Effector memory CD8-positive, alpha-beta T cell (primary cell): ENCODE measurements around the gene FEM1B.

ENCODE experiments used
- ATAC-seq: fragments of 150-1000 bp; cut with Tn5 transposase; replicated peaks from 2 replicates; pipeline ENCODE4 v1.10.0; 2021; ENCODE audit warnings: mild to moderate bottlenecking, moderate library complexity
- DNase-seq, 3 experiments: peaks; one replicate each; pipeline ENCODE4 v3.0.0; 2021
- H3K27ac Mint-ChIP-seq, 2 donors: one replicate each; pipeline ENCODE4 v1.8.0; 2022; ENCODE audit warnings: mild to moderate bottlenecking in 2 of 2, mixed read lengths in 2 of 2, moderate library complexity in 2 of 2
- H3K27me3 Mint-ChIP-seq, 2 donors: one replicate each; pipeline ENCODE4 v1.8.0; 2022; ENCODE audit warnings: mixed read lengths in 2 of 2
- H3K36me3 Mint-ChIP-seq: one replicate; pipeline ENCODE4 v1.8.0; 2022; ENCODE audit warnings: mild to moderate bottlenecking, moderate library complexity, mixed read lengths; ENCODE audit not compliant: insufficient read depth
- H3K4me1 Mint-ChIP-seq, 2 donors: one replicate each; pipeline ENCODE4 v1.8.0; 2022; ENCODE audit warnings: low read depth in 2 of 2, mixed read lengths in 2 of 2
- H3K4me3 Mint-ChIP-seq, 2 donors: one replicate each; pipeline ENCODE4 v1.8.0; 2022; ENCODE audit warnings: mild to moderate bottlenecking in 2 of 2, mixed read lengths in 2 of 2, moderate library complexity in 2 of 2
- H3K9me3 Mint-ChIP-seq, 2 donors: one replicate each; pipeline ENCODE4 v1.8.0; 2022; ENCODE audit warnings: mixed read lengths in 2 of 2

FEM1B gene

GRCh38 chr15:68281008-68281407 is 3.5 kb downstream of the FEM1B start:
- Mint-ChIP-seq H3K27ac (peak overlapping the region; percentile 70 to 100), H3K9me3 (peaks cover 0 to 9% of the 10 kb centered on the region in 2 donors), H3K27me3 (no peaks in the 10 kb centered on the region), H3K36me3 (peaks cover 46% of the 10 kb centered on the region), H3K4me1 (peaks cover 51 to 69% of the 10 kb centered on the region in 2 donors), H3K4me3 (peak overlapping the region; percentile 94 to 99)
- no peak for ATAC-seq
- DNase-seq = no peak

GRCh38 chr15:68283401-68283800 is 5.9 kb downstream of the FEM1B start:
- Mint-ChIP-seq H3K36me3 (peaks cover 44% of the 10 kb centered on the region), H3K4me1 (peaks cover 59 to 75% of the 10 kb centered on the region in 2 donors), H3K9me3 (no peaks in the 10 kb centered on the region), H3K4me3 (no peak overlapping the region), H3K27ac (no peak overlapping the region), H3K27me3 (no peaks in the 10 kb centered on the region)
- ATAC-seq = no peak
- DNase-seq = no peak

DNA sequence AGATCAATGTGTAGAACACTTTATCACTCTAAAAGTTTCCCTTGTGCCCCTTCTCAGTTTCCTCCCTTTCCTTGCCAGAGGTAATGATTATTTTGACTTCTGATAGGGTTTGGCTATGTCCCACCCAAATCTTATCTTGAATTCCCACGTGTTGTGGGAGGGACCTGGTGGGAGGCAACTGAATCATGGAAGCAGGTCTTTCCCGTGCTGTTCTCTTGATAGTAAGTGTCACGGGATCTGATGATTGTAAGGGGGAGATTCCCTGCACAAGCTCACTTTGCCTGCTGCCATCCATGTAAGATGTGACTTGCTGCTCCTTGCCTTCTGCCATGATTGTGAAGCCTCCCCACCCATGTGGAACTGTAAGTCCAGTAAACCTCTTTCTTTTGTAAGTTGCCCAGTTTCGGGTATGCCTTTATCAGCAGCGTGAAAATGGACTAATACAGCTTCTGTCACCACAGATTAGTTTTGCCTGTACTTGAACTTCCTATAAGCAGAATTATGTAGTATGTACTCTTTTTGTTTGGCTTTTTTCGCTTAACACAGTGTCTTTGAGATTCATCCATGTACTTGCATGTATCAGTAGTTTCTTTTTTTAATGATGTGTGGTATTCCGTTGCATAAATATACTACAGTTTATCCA is 7.2 kb downstream of the FEM1B start:
- no peak for DNase-seq
- H3K9me3 Mint-ChIP-seq = no peaks in the 10 kb centered on the region
- no peak for ATAC-seq
- no peaks in the 10 kb centered on the region for H3K27me3 Mint-ChIP-seq
- peak overlapping the region; percentile 39 to 49 for H3K4me3 Mint-ChIP-seq
- H3K4me1 Mint-ChIP-seq = peaks cover 60 to 73% of the 10 kb centered on the region in 2 donors
- peaks cover 34% of the 10 kb centered on the region for H3K36me3 Mint-ChIP-seq
- no peak overlapping the region for H3K27ac Mint-ChIP-seq

GRCh38 chr15:68285259-68285980 is 7.9 kb downstream of the FEM1B start:
- H3K4me3 Mint-ChIP-seq = peak overlapping the region; percentile 39 to 49
- H3K27ac Mint-ChIP-seq = peak overlapping the region in 1 of 2 donors; percentile 68

GRCh38 chr15:68286256-68286655 is 8.7 kb downstream of the FEM1B start:
- Mint-ChIP-seq H3K27ac (peak overlapping the region; percentile 36 to 68), H3K9me3 (no peaks in the 10 kb centered on the region), H3K4me3 (peak overlapping the region in 1 of 2 donors; percentile 49), H3K27me3 (no peaks in the 10 kb centered on the region), H3K4me1 (peaks cover 52 to 68% of the 10 kb centered on the region in 2 donors), H3K36me3 (peaks cover 46% of the 10 kb centered on the region)
- ATAC-seq (no peak), DNase-seq (no peak)

More at GRCh38 chr15:68285259-68285980, 7.9 kb downstream of the FEM1B start:
- no peaks in the 10 kb centered on the region for H3K27me3 Mint-ChIP-seq
- ATAC-seq (no peak), DNase-seq (no peak)
- peaks cover 53 to 71% of the 10 kb centered on the region in 2 donors for H3K4me1 Mint-ChIP-seq
- peaks cover 38% of the 10 kb centered on the region for H3K36me3 Mint-ChIP-seq
- H3K9me3 Mint-ChIP-seq = no peaks in the 10 kb centered on the region

DNA sequence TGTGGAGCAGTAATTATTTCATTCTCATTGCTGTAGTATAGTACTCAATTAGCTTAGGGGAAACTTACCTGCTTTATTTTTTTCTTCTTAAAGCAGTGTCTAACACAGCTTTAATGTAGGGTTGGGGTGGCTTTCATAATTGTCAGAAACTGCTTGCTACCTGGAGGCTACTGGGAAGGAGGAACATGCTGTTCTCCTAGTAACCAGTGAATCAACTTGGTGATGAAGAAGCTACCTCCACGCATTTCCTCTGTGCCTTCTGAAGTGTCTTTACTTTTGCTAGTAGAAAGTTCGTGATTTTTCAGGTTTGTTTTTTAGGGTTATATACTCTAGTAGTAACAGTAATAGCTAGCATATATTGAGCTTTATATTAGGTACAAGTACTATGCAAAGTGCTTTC is 11.5 kb downstream of the FEM1B start:
- H3K9me3 Mint-ChIP-seq = no peaks in the 10 kb centered on the region
- H3K4me1 Mint-ChIP-seq = peaks cover 46 to 69% of the 10 kb centered on the region in 2 donors
- no peak overlapping the region for H3K4me3 Mint-ChIP-seq
- H3K36me3 Mint-ChIP-seq = peaks cover 52% of the 10 kb centered on the region
- ATAC-seq (no peak), DNase-seq (no peak)
- H3K27ac Mint-ChIP-seq = peak overlapping the region in 1 of 2 donors; percentile 65
- no peaks in the 10 kb centered on the region for H3K27me3 Mint-ChIP-seq

- H3K36me3 Mint-ChIP-seq = peaks cover 46% of the 10 kb centered on the region
- peak overlapping the region in 1 of 2 donors; percentile 65 for H3K27ac Mint-ChIP-seq
- H3K27me3 Mint-ChIP-seq = no peaks in the 10 kb centered on the region
- no peak for DNase-seq
- H3K4me3 Mint-ChIP-seq = no peak overlapping the region
- H3K9me3 Mint-ChIP-seq = no peaks in the 10 kb centered on the region
- ATAC-seq = no peak
- peaks cover 42 to 69% of the 10 kb centered on the region in 2 donors for H3K4me1 Mint-ChIP-seq
Observed at GRCh38 chr15:68289621-68290352, 12.2 kb downstream of the FEM1B start.

DNA sequence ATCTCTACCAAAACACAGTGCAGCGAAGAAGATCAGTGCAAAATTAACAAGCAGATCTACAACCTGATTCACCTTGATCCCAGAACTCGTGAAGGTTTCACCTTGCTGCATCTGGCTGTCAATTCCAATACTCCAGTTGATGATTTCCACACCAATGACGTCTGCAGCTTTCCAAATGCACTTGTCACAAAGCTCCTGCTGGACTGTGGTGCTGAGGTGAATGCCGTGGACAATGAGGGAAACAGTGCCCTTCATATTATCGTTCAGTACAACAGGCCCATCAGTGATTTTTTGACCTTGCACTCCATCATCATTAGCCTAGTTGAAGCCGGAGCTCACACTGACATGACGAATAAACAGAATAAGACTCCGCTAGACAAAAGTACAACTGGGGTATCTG is 13.2 kb downstream of the FEM1B start:
- peaks cover 37% of the 10 kb centered on the region for H3K36me3 Mint-ChIP-seq
- no peak for DNase-seq
- H3K9me3 Mint-ChIP-seq = no peaks in the 10 kb centered on the region
- H3K4me1 Mint-ChIP-seq = peaks cover 34 to 60% of the 10 kb centered on the region in 2 donors
- no peak for ATAC-seq
- H3K27me3 Mint-ChIP-seq = no peaks in the 10 kb centered on the region
- no peak overlapping the region for H3K4me3 Mint-ChIP-seq
- H3K27ac Mint-ChIP-seq = peak overlapping the region in 1 of 2 donors; percentile 71

GRCh38 chr15:68292157-68292781 is 14.7 kb downstream of the FEM1B start:
- DNase-seq = no peak
- Mint-ChIP-seq H3K27ac (peak overlapping the region in 1 of 2 donors; percentile 71), H3K9me3 (no peaks in the 10 kb centered on the region), H3K4me1 (peaks cover 24 to 58% of the 10 kb centered on the region in 2 donors), H3K4me3 (no peak overlapping the region), H3K27me3 (no peaks in the 10 kb centered on the region), H3K36me3 (peaks cover 35% of the 10 kb centered on the region)
- peak; percentile 59 for ATAC-seq

DNA sequence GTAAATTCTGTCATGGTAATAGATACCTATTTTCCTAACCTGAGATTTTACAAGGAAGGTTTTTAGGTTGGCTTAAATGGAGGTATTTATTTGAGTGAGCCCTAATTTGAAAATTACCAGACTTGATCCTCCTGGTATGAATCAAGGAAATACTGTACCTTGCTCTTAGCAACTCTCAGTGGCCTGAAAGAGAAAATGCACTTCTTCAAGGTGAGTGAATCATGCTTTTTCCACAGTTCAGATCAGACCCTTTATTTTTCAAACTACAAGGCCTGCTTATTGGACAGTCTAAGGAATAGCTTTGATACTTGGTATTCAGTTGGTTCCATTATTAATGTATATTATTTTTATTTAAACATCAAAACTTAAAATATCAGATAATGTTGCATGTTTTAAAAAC is 15.4 kb downstream of the FEM1B start:
- H3K9me3 Mint-ChIP-seq = no peaks in the 10 kb centered on the region
- H3K27me3 Mint-ChIP-seq = no peaks in the 10 kb centered on the region
- peak overlapping the region in 1 of 2 donors; percentile 71 for H3K27ac Mint-ChIP-seq
- ATAC-seq (no peak), DNase-seq (no peak)
- peaks cover 18 to 53% of the 10 kb centered on the region in 2 donors for H3K4me1 Mint-ChIP-seq
- H3K36me3 Mint-ChIP-seq = peaks cover 31% of the 10 kb centered on the region
- H3K4me3 Mint-ChIP-seq = no peak overlapping the region

- no peak overlapping the region for H3K4me3 Mint-ChIP-seq
- ATAC-seq (no peak), DNase-seq (no peak)
- peak overlapping the region in 1 of 2 donors; percentile 8 for H3K27ac Mint-ChIP-seq
- peaks cover 8 to 48% of the 10 kb centered on the region in 2 donors for H3K4me1 Mint-ChIP-seq
- H3K36me3 Mint-ChIP-seq = peaks cover 27% of the 10 kb centered on the region
- H3K27me3 Mint-ChIP-seq = no peaks in the 10 kb centered on the region
- no peaks in the 10 kb centered on the region for H3K9me3 Mint-ChIP-seq
Observed at GRCh38 chr15:68295014-68295805, 17.7 kb downstream of the FEM1B start.

- H3K4me3 Mint-ChIP-seq = peak overlapping the region; percentile 76 to 79
- no peak for DNase-seq
- peaks cover 10 to 31% of the 10 kb centered on the region in 2 donors for H3K4me1 Mint-ChIP-seq
- H3K9me3 Mint-ChIP-seq = no peaks in the 10 kb centered on the region
- peak overlapping the region; percentile 89 for H3K27ac Mint-ChIP-seq
- no peak for ATAC-seq
- H3K27me3 Mint-ChIP-seq = no peaks in the 10 kb centered on the region
- H3K36me3 Mint-ChIP-seq = peaks cover 6% of the 10 kb centered on the region
Observed at GRCh38 chr15:68298336-68298735, 20.8 kb downstream of the FEM1B start.
